Germinal center (tissue), 1 donor: Measurements from ENCODE around the gene PPIE.
"Not testable (repeated sequence)": the region's sequence is repeated elsewhere in the genome, so short reads cannot be mapped to it uniquely, and the experiment has no call there.

Source experiments
- DNase-seq: peaks from one replicate; pipeline ENCODE4 v3.0.0; 2012; ENCODE audit warnings: mixed read lengths, low spot score

The PPIE gene

GRCh38 chr1:39777896-39778295, 39.2 kb downstream of the PPIE start:
- DNase-seq, result not testable (repeated sequence)

- DNase-seq, result not testable (repeated sequence)
Observed at GRCh38 chr1:39778463-39779099, 39.9 kb downstream of the PPIE start.

GRCh38 chr1:39779137-39779536, 40.5 kb downstream of the PPIE start:
- DNase-seq, result no peak

GRCh38 chr1:39779821-39780220, 41.1 kb downstream of the PPIE start:
- no peak for DNase-seq

GRCh38 chr1:39781349-39781715, 42.6 kb downstream of the PPIE start:
- no peak for DNase-seq

GRCh38 chr1:39782103-39782502, 43.4 kb downstream of the PPIE start:
- no peak for DNase-seq

- DNase-seq, result not testable (repeated sequence)
Observed at GRCh38 chr1:39782685-39783084, 44.0 kb downstream of the PPIE start.

- DNase-seq, result not testable (repeated sequence)
Observed at GRCh38 chr1:39786303-39787107, 47.8 kb downstream of the PPIE start.

GRCh38 chr1:39787108-39787375, 48.4 kb downstream of the PPIE start:
- DNase-seq, result not testable (repeated sequence)

GRCh38 chr1:39787468-39787867, 48.8 kb downstream of the PPIE start:
- no peak for DNase-seq

- not testable (repeated sequence) for DNase-seq
Observed at GRCh38 chr1:39787964-39788363, 49.3 kb downstream of the PPIE start.

- DNase-seq, result peak; percentile 29
Observed at GRCh38 chr1:39788426-39788757, 49.7 kb downstream of the PPIE start.

GRCh38 chr1:39788758-39789570, 50.3 kb downstream of the PPIE start, which contains the start of gene BMP8B:
Gene BMP8B (minus strand): TSS chr1:39788865. CDS start chr1:39788485, 380 bp downstream.
- peak; percentile 71 for DNase-seq

- no peak for DNase-seq
Observed at GRCh38 chr1:39789571-39790110, 51.0 kb downstream of the PPIE start.

- DNase-seq, result no peak
Observed at GRCh38 chr1:39791838-39792237, 53.2 kb downstream of the PPIE start.

GRCh38 chr1:39795651-39796050, 57.0 kb downstream of the PPIE start:
- no peak for DNase-seq

GRCh38 chr1:39798859-39799769, 60.4 kb downstream of the PPIE start:
- peak; percentile 91 for DNase-seq

GRCh38 chr1:39799770-39800470, 61.2 kb downstream of the PPIE start:
- DNase-seq, result peak; percentile 80

- no peak for DNase-seq
Observed at GRCh38 chr1:39800471-39800835, 61.8 kb downstream of the PPIE start.

- no peak for DNase-seq
Observed at GRCh38 chr1:39802496-39803260, 64.0 kb downstream of the PPIE start.
